Adrenal gland (tissue), 12 donors: Measurements from ENCODE around the gene CLDN18. TPM values are rescaled to one million over a fixed set of nuclear protein-coding genes. Genes with fewer than 3 reads are reported as not detected.

ENCODE experiments used
- DNase-seq, 7 donors: peaks; one replicate each; pipeline ENCODE4 v3.0.0-alpha.2; 2019 to 2020
- H3K27ac ChIP-seq, 5 donors: fragments of 200-600 bp; sonication (generic) in 4 of 5; 1 replicate in 3 of 5; 2 replicates in 2 of 5; pipeline versions ENCODE4 v1.5.1 to v1.8.0; 2016 to 2020; ENCODE audit warnings: mild to moderate bottlenecking in 1 of 5
- H3K27me3 ChIP-seq: fragments of 200-600 bp; 2 replicates; pipeline ENCODE4 v1.8.0; 2021
- H3K36me3 ChIP-seq, 2 donors: fragments of 200-600 bp; replicated peaks in 1 of 2; 1 replicate in 1 of 2; 2 replicates in 1 of 2; pipeline versions ENCODE4 v1.5.1 to v1.8.0; 2018 to 2022
- H3K4me1 ChIP-seq, 2 donors: fragments of 200-600 bp; replicated peaks in 1 of 2; 1 replicate in 1 of 2; 2 replicates in 1 of 2; pipeline versions ENCODE4 v1.5.1 to v1.8.0; 2018 to 2021
- H3K4me3 ChIP-seq, 4 donors: fragments of 200-600 bp; sonication (generic) in 3 of 4; one replicate each; pipeline ENCODE4 v1.5.1; 2016 to 2018
- H3K9me3 ChIP-seq, 3 donors: fragments of 200-600 bp; sonication (generic) in 1 of 3; replicated peaks in 1 of 3; 1 replicate in 2 of 3; 2 replicates in 1 of 3; pipeline versions ENCODE4 v1.5.1 to v1.8.0; 2016 to 2021
- POLR2A ChIP-seq, 2 donors: fragments of 450-650 bp; IDR thresholded peaks; one replicate each; pipeline ENCODE4 v1.6.1; 2017; ENCODE audit warnings: antibody characterized with exemption in 2 of 2, mild to moderate bottlenecking in 2 of 2, moderate library complexity in 1 of 2
- WGBS, 4 donors: extraction: QIAGEN DNeasy Blood & Tissue Kit in 2 of 4; methylation state at CpG; one replicate each; pipeline versions ENCODE4 v1.1.5 to v1.1.7; 2013 to 2017; 5-methylcytosine and 5-hydroxymethylcytosine counted together
- intact Hi-C, 2 donors: fragments of 100-400 bp; cut with DNase I; formaldehyde crosslinking; loops; one replicate each; pipeline versions ENCODE4 v1.14.1 to v1.15.0; 2022 to 2023
- polyA plus RNA-seq, 3 donors: library from polyadenylated mRNA; stranded (reverse); fragments of 200-250 nt in 2 of 3; fragments of 350-450 nt in 1 of 3; fragmentation: Illumina TruSeq in 1 of 3; extraction: RNeasy Lipid Tissue Mini Kit (QIAGEN cat#74804) in 1 of 3; gene quantifications; one replicate each; pipeline ENCODE4 v1.2.3, GENCODE V29; 2013 to 2014
- total RNA-seq, 9 donors: library from RNA; depleted of rRNA in 4 of 9; stranded (reverse); fragments of >200 nt in 4 of 9; fragments of 120-200 nt in 1 of 9; fragmentation: NEBNext Ultra II Directional in 1 of 9; extraction: Animal tissue kit (Norgen Biotek cat#: 25700) in 1 of 9; gene quantifications; one replicate each; pipeline versions ENCODE4 v1.1.0 to v1.2.4, GENCODE V29; 2013 to 2023
- TF ChIP-seq, protein P1 (sequence below), 6 experiments: fragments of 450-650 bp in 4 of 6; fragments of 200-600 bp in 2 of 6; sonication (generic) in 1 of 6; IDR thresholded peaks; 1 replicate in 5 of 6; 2 replicates in 1 of 6; pipeline versions ENCODE4 v1.5.1 to v1.8.0; 2016 to 2021; ENCODE audit warnings: antibody characterized with exemption in 6 of 6, mild to moderate bottlenecking in 2 of 6, moderate library complexity in 1 of 6
- donor health status: healthy with polysubstance abuse.
- donor health status: Bipolar disorder and iron deficiency.
- donor health status: DM: yes; HTN: yes; CAD: no.
- donor health status: DM: no; HTN: no; CAD: no.
- donor health status: DM: no; HTN: no; CAD: no.
- donor health status: DM: yes; HTN: yes; CAD: no.

Gene CLDN18
- total and polyA plus RNA-seq, 12 donors: 0.03 to 0.31 (median 0.21) TPM; not detected in 8

DNA sequence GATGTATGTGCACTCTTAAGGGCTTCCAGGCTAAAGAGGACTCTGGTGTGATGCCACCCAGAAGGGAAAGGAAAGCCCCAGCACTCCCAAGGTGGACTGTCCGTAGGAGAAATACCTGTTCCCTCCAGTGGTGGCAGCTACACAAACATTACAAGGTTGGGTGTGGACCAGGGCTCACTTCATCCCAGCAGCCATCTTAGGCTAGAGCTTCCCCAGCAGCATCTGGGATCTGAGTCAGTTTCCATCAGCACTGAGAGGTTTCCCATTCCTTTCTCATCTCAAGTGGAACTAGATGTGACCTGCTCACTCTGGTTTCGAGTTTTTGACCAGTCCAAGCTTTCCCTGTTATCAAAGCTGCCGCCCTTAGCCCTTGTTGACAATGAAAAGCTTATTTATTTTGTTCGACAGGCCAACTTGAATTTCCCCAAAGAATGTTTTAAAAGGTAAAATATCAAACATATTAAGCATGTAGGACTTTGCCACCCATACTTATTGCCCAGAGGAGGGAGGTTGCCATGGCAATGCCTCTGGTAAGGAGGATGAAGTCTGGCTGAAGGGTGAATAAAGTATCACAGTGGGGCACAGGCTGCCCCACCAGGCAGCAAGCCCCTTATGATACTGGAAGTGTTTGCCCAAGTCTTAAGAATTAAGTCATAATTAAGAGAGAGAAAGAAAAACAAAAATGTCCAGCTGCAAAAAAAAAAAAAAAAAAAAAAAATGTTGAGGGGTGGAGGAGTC lies 28.9 kb downstream of the CLDN18 start:
- H3K4me1 ChIP-seq: no peaks in the 10 kb centered on the region
- no peak overlapping the region for H3K4me3 ChIP-seq
- H3K27ac ChIP-seq: no peak overlapping the region
- no peaks in the 10 kb centered on the region for H3K36me3 ChIP-seq
- intact Hi-C loops: no loop called here
- H3K9me3 ChIP-seq: no peaks in the 10 kb centered on the region
- no peak for DNase-seq
- TF ChIP-seq, protein P1, sequence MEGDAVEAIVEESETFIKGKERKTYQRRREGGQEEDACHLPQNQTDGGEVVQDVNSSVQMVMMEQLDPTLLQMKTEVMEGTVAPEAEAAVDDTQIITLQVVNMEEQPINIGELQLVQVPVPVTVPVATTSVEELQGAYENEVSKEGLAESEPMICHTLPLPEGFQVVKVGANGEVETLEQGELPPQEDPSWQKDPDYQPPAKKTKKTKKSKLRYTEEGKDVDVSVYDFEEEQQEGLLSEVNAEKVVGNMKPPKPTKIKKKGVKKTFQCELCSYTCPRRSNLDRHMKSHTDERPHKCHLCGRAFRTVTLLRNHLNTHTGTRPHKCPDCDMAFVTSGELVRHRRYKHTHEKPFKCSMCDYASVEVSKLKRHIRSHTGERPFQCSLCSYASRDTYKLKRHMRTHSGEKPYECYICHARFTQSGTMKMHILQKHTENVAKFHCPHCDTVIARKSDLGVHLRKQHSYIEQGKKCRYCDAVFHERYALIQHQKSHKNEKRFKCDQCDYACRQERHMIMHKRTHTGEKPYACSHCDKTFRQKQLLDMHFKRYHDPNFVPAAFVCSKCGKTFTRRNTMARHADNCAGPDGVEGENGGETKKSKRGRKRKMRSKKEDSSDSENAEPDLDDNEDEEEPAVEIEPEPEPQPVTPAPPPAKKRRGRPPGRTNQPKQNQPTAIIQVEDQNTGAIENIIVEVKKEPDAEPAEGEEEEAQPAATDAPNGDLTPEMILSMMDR (IDR thresholded peaks at IDR 0.05): no peak
- TF ChIP-seq POLR2A (IDR thresholded peaks at IDR 0.05): no peak
- no peaks in the 10 kb centered on the region for H3K27me3 ChIP-seq
- 80 to 97% (median 96%) methylated on average over 3 to 4 of the region's 4 CpGs for WGBS, 4 donors

DNA sequence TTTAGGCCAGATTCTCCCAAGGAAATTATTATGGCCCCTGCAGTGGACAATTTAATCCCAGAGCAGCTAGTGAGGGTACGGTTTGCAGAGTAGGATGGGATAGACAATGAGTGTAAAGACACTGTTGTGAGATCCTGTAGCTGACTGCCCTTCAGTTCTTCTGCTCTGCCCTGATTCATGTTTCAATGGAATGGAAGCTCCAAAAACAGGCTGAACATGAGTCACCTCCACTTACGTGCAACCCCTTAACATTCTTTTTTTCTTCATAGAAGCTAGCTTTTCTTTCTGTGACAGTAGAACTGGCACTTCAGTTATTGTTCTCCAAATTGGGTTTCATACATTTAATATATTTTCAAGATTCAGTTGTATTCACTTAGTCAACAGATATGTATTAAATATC lies 32.1 kb downstream of the CLDN18 start:
- TF ChIP-seq, protein P1 (IDR thresholded peaks at IDR 0.05): no peak
- no peak for TF ChIP-seq POLR2A (IDR thresholded peaks at IDR 0.05)
- no peak overlapping the region for H3K27ac ChIP-seq
- no peaks in the 10 kb centered on the region for H3K4me1 ChIP-seq
- H3K4me3 ChIP-seq: no peak overlapping the region
- WGBS, 4 donors: 55 to 68% (median 62%) methylated on average over 2 of the region's 2 CpGs
- H3K9me3 ChIP-seq: no peaks in the 10 kb centered on the region
- H3K36me3 ChIP-seq: no peaks in the 10 kb centered on the region
- DNase-seq: no peak
- no peaks in the 10 kb centered on the region for H3K27me3 ChIP-seq
- intact Hi-C loops: no loop called here

DNA sequence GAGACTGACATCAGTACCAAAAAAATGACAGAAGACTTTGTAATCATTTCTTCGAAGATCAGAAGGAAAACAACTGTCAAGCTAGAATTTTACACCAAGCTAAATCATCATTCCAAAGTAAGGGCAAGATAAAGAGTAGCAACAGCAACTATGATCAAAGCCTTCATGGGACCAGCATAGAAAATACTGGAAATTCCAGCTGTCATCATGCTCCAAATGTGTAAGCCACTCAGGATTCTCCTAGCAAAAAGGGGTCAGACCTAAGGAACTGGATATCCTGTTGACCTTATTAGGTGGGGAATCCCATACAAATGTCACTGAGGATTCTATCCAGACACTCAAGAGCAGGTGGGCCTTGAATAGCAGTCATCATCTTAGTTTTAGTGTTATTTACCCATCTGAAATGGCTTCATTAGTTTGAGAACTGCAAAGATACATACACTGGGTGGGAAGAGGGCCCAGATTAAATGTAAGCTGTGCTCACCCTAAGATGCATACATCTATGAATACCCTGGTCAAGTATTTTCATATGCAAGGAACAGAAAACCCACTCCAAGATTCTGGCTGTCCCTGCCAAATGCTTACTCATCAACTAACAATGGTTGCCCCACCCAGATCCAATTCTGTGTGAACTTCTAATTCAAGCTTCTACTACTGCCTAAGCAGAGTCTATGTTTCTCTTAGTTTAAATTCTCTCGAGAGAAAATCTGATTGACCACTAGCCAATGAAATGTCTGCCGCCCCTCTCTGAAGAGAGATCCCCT lies 33.5 kb downstream of the CLDN18 start:
- no peak for TF ChIP-seq POLR2A (IDR thresholded peaks at IDR 0.05)
- TF ChIP-seq, protein P1 (IDR thresholded peaks at IDR 0.05): no peak

DNA sequence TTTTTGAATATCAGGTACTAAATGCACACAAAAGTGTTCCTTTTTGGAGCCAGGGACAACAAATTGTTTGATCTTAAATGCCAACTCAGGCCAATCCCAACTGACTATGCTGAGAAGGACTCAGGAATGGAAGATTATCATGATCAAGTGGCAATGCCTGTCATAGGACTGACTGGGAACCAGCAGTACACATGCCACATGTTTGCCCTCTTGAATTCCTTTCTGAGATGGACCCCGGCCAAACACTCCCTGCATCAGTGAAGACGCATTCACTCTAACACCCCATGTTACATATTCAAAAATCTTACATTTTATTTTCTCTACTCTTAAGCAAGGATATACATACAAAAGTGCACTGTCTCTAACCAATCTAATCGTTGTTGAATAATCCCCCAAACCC lies 36.1 kb downstream of the CLDN18 start:
- intact Hi-C loops: no loop called here
- Histone ChIP-seq H3K27me3 (no peaks in the 10 kb centered on the region), H3K4me3 (no peak overlapping the region), H3K27ac (no peak overlapping the region), H3K4me1 (no peaks in the 10 kb centered on the region), H3K36me3 (no peaks in the 10 kb centered on the region), H3K9me3 (no peaks in the 10 kb centered on the region)
- 85 to 91% (median 90%) methylated on average over 3 of the region's 3 CpGs for WGBS, 4 donors
- DNase-seq: no peak
- TF ChIP-seq POLR2A (IDR thresholded peaks at IDR 0.05): no peak
- TF ChIP-seq, protein P1 (IDR thresholded peaks at IDR 0.05): no peak

More for the DNA sequence above, 33.5 kb downstream of the CLDN18 start:
- Histone ChIP-seq H3K9me3 (no peaks in the 10 kb centered on the region), H3K4me3 (no peak overlapping the region), H3K36me3 (no peaks in the 10 kb centered on the region), H3K27ac (no peak overlapping the region), H3K4me1 (no peaks in the 10 kb centered on the region), H3K27me3 (no peaks in the 10 kb centered on the region)
- intact Hi-C loops: no loop called here
- 80 to 88% (median 84%) methylated on average over 3 of the region's 3 CpGs for WGBS, 4 donors
- DNase-seq: no peak
